NCI-H146 (cell line): Measurements from ENCODE around the gene CACNA2D4.

Source experiments
- DNase-seq: peaks from one replicate; lab custom pipeline; 2025; lab: John Stamatoyannopoulos, UW

Gene CACNA2D4

GRCh38 chr12:1888923-1889322 lies 29.5 kb downstream of the CACNA2D4 start:
- no peak for DNase-seq

DNA sequence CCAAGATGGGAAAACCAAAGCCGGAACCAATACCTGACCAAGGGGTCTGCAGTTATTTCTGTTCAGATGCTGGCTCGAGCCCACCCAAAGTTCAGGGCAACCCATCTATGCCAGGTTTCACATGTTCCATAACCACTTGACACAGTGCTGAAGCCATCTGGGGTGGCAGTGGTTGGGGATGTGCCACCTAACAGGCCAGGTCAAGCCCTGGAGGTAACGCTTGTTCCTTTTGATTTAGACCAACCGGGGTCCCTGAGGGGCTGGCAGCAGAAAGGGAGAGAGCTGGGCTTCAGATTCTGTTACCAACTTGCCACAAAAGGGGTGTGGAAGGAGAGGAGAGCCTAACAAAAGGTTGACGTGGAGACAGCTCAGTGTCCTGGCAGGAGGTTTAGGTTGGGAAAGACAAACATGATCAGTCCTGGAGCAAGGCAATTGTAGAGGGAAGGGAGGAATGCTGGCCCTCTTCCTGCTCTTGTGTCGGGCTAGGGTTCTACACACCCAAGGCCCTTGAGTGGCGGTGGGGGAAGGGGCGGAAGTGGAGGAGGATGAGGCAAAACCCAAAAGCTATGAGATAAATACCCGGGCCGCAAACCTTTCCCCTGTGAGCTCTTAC lies 31.9 kb downstream of the CACNA2D4 start:
- no peak for DNase-seq

DNA sequence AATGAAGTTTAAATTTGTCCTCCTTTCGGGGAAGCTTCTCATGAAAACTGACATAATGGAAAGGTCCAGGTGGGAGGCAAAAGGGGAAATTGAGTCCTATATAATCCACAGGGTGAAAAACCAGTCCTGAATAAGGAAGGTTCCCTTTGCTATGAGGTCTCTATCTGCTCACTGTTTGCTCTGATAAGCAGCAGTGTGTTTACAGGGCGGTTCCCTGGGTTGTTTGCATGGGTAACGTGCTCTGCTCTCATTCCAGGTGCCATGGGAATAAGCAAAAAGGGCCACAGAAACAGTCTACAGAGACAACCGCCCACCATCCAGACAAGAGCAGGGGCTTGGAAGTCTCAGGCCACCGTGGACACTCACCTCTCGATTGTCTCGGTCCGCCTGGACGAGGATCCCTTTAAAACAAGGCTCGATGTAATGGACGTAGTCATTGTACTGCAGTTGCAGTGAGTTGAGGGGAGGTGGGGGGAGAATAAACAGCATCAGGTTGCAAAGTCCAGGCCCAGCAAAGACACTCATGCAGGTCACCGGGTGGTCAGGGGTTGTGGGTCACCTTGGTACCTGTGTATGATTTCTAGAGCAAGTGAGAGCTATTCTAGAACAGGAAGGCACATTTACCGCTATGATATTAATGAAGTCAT lies 32.7 kb downstream of the CACNA2D4 start:
- DNase-seq: no peak

DNA sequence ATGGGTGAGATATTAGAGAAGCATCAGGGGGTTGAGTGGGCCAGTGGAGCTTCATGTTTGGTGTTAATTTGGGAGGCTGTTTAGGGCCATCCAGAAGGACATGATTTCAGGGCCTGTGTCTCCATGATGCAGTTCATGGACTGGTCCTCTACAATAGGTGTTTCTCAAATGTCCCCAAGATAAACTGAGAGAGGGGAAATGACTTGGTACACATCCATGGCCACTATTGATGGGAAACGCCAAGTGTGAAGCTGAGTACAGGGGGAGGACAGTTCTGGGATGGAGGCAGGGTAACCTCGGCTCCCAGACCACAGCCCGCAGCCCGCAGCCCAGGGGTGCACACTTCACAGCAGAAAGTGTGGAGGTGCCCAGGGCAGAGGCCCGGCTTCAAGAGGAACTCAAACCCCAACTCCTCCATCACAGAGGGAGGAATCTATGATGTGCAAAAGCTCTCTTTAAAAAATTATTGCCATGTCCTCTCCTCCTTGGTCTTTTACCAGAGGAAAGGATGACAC lies 33.3 kb downstream of the CACNA2D4 start:
- no peak for DNase-seq

DNA sequence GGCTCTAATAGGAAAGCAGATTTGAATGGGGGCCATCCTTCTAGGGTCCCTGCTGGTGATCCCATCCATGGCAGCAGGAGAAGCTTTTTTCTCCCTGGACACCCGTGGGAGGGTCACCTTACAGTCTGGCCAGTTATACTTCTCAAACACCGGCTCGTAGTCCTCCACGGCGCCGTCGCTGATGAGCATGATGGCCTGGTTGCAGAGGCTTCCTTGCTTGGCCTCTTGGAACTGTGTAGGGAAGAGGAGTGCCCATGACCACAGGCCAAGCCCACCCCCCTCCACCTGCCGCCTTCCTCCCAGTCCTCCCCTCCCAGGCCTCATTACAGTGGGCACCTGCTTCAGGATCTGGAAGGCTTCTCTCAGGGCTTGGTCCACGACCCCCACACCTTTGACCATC lies 33.8 kb downstream of the CACNA2D4 start:
- no peak for DNase-seq

- DNase-seq: no peak
Measured at GRCh38 chr12:1883513-1883912, 34.9 kb downstream of the CACNA2D4 start.

- DNase-seq: no peak
Measured at GRCh38 chr12:1882850-1883470, 35.5 kb downstream of the CACNA2D4 start.

- no peak for DNase-seq
Measured at GRCh38 chr12:1882405-1882804, 36.0 kb downstream of the CACNA2D4 start.

GRCh38 chr12:1881936-1882335 lies 36.5 kb downstream of the CACNA2D4 start:
- no peak for DNase-seq

- no peak for DNase-seq
Measured at GRCh38 chr12:1881301-1881700, 37.2 kb downstream of the CACNA2D4 start.

GRCh38 chr12:1880876-1881275 lies 37.6 kb downstream of the CACNA2D4 start:
- DNase-seq: no peak

GRCh38 chr12:1880153-1880845 lies 38.2 kb downstream of the CACNA2D4 start:
- DNase-seq: no peak

- no peak for DNase-seq
Measured at GRCh38 chr12:1879633-1880032, 38.8 kb downstream of the CACNA2D4 start.

GRCh38 chr12:1878695-1879094 lies 39.8 kb downstream of the CACNA2D4 start:
- no peak for DNase-seq

DNA sequence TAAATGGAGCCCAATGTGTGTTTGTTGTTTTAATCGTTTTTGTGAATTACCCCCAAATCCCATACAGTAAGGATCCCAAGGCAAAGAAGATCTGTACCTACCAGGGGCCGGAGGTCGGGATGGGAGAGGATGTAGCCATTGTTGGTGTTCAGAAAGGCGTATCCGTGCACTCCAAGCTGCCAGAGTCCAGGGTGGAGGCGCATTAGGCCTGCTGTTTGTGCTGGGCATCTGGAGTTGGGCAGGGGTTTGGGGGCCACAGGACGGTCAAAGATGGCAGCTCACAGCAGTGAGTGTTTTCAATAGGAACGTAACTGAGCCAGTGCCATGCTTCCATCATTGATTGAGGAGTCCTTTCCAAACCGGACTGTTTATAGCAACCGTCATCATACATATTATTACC lies 40.2 kb downstream of the CACNA2D4 start:
- DNase-seq: no peak

DNA sequence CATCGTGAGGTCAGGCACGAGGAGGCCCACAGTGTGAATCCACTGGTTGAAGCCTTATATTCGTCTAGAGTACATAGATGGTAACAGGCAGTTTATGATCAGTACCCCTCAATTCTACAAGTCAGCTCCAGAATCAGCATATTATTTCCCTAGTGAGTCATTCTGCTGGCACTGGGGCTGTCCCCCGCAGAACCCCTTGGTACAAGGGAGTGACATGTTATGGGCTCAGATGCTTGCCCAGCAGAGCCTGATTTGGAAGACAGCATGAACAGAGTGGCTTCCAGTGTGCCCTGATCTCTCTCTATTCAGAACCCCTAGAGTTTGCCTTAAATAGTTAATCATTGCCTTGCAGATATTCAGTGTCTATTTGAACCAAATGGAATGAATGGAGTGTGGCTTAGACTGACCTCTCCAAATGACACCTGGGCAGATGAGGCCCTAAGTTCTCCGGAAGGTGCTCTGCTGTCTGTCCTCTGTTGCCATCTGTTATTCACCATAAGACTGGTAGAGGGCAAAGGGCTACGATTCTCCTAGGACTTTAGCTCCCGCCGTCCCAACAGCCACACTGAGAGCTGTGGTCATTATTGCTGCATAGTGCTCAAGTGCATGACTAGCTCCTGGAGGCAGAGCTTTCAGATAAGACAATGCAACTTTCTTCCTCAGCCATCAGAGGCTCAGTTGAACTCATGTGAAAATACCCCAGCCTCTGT lies 41.1 kb downstream of the CACNA2D4 start:
- DNase-seq: no peak

GRCh38 chr12:1876086-1876485 lies 42.4 kb downstream of the CACNA2D4 start:
- no peak for DNase-seq

DNA sequence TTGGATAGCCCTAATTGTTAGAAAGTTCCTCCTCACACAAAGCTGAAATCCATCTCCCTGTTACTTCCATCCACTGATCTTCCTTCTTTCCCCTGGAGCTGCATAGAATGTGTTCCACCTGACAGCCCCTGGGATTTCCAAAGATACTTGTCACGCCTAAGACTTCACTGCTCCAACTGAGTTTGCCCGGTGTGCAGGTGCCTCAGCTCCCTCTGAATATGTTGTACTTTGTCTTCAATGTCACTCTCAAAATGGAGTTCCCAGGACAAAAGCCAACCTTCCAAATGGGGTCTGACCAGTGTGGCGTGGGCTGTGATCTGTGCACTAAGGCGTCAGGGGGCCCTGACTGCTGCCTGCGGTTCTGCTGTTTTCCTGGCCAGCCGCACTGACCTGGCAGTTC lies 42.8 kb downstream of the CACNA2D4 start:
- DNase-seq: no peak

GRCh38 chr12:1873531-1874510 lies 44.6 kb downstream of the CACNA2D4 start:
- DNase-seq: no peak

- DNase-seq: no peak
Measured at GRCh38 chr12:1872448-1872847, 46.0 kb downstream of the CACNA2D4 start.

DNA sequence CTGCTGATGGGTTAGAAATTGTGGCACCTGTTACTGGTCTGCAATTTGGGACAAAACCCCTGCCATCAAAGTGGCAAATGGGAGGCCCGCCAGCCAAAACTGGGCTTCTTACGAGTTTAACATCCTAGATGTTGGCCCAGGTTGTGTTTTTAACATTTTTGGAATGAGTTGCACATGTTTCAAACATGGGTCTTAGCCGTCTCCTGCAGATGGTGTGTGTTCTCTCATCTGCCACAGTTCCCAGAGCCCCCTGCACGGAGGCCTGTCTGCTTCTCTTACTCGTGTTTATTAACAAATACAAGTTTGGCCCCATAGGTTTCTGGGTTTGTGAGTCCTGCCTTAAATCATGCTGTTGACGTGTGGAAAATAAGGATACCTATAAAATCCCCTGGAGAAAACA lies 46.5 kb downstream of the CACNA2D4 start:
- no peak for DNase-seq
